H1 (cell line): Measurements from ENCODE around the gene RNGTT. TPM values are rescaled to one million over a fixed set of nuclear protein-coding genes. Genes with fewer than 3 reads are reported as not detected.

ENCODE experiments used
- CTCF ChIA-PET: fragments of 300-600 bp; sonication (Branson Sonifier 250); formaldehyde crosslinking; loops from one replicate; lab custom pipeline; 2021; ENCODE audit not compliant: partially characterized antibody; lab: Charles Lee
- POLR2A ChIA-PET: fragments of 300-600 bp; sonication (Branson Sonifier 250); formaldehyde crosslinking; loops from one replicate; lab custom pipeline; 2021; ENCODE audit warnings: inconsistent platforms; ENCODE audit not compliant: partially characterized antibody; lab: Charles Lee
- DNase-seq, 2 experiments: peaks; one replicate each; pipeline versions ENCODE4 v3.0.0 to v3.0.0-alpha.2; 2010 to 2022; ENCODE audit warnings: low spot score in 2 of 2, low read depth in 1 of 2, mixed read lengths in 1 of 2
- FAIRE-seq: peaks from 2 replicates; lab custom pipeline; 2011; peaks lifted over from hg19 to GRCh38; lab: Jason Lieb, UNC
- H2AFZ ChIP-seq: 2 replicates; pipeline ENCODE4 v1.8.1; 2012; ENCODE audit warnings: low read length, inconsistent platforms
- H2AK5ac ChIP-seq: 2 replicates; pipeline ENCODE4 v1.6.1; 2013; ENCODE audit warnings: low read depth, low read length
- H2BK120ac ChIP-seq: replicated peaks from 2 replicates; pipeline ENCODE3; 2013; ENCODE audit warnings: low read depth, low read length, inconsistent platforms
- H2BK12ac ChIP-seq: 2 replicates; pipeline ENCODE4 v1.6.1; 2013; ENCODE audit warnings: low read depth, low read length
- H2BK15ac ChIP-seq: 2 replicates; pipeline ENCODE4 v1.6.1; 2013; ENCODE audit warnings: low read length
- H2BK20ac ChIP-seq: 2 replicates; pipeline ENCODE4 v1.6.1; 2013; ENCODE audit warnings: low read length
- H2BK5ac ChIP-seq: 2 replicates; pipeline ENCODE4 v1.6.1; 2013; ENCODE audit warnings: low read depth, low read length
- H3K14ac ChIP-seq: 2 replicates; pipeline ENCODE4 v1.6.1; 2013; ENCODE audit warnings: inconsistent platforms; ENCODE audit not compliant: insufficient read length
- H3K18ac ChIP-seq: 2 replicates; pipeline ENCODE4 v1.6.1; 2013; ENCODE audit warnings: low read length; ENCODE audit errors: extremely low read depth
- H3K23ac ChIP-seq: 2 replicates; pipeline ENCODE4 v1.6.1; 2013; ENCODE audit warnings: inconsistent platforms; ENCODE audit not compliant: insufficient read length
- H3K23me2 ChIP-seq: 2 replicates; pipeline ENCODE4 v1.6.1; 2013; ENCODE audit warnings: low read depth, low read length
- H3K27ac ChIP-seq: 2 replicates; pipeline ENCODE4 v1.6.1; 2011; ENCODE audit warnings: low read depth, low read length, inconsistent platforms
- H3K27me3 ChIP-seq, 4 experiments: replicated peaks in 1 of 4; 1 replicate in 1 of 4; 2 replicates in 3 of 4; pipeline versions ENCODE4 v1.6.1 to v1.8.1; 2011 to 2013; ENCODE audit warnings: low read length in 3 of 4, mild to moderate bottlenecking in 3 of 4, inconsistent platforms in 2 of 4, mixed read lengths in 2 of 4, moderate library complexity in 1 of 4; ENCODE audit not compliant: control insufficient read depth in 3 of 4, insufficient read depth in 3 of 4; ENCODE audit errors: extremely low read depth in 1 of 4
- H3K36me3 ChIP-seq, 4 experiments: 2 replicates each; pipeline versions ENCODE4 v1.6.1 to v1.8.1; 2011 to 2013; ENCODE audit warnings: mild to moderate bottlenecking in 4 of 4, low read length in 3 of 4, moderate library complexity in 2 of 4, control low read depth in 1 of 4, inconsistent platforms in 1 of 4; ENCODE audit not compliant: insufficient read depth in 4 of 4, control insufficient read depth in 2 of 4
- H3K4ac ChIP-seq: replicated peaks from 2 replicates; pipeline ENCODE3; 2013; ENCODE audit warnings: low read length, low read depth, mixed read lengths, inconsistent platforms; ENCODE audit not compliant: insufficient read length
- H3K4me1 ChIP-seq, 4 experiments: replicated peaks in 1 of 4; 1 replicate in 1 of 4; 2 replicates in 3 of 4; pipeline versions ENCODE4 v1.6.1 to v1.8.1; 2011 to 2013; ENCODE audit warnings: low read length in 3 of 4, inconsistent platforms in 2 of 4, mixed read lengths in 1 of 4; ENCODE audit not compliant: insufficient read depth in 4 of 4, control insufficient read depth in 3 of 4
- H3K4me2 ChIP-seq, 2 experiments: 2 replicates each; pipeline versions ENCODE4 v1.6.1 to v1.8.1; 2011 to 2013; ENCODE audit warnings: low read depth in 2 of 2, low read length in 2 of 2, control low read depth in 1 of 2, inconsistent platforms in 1 of 2, mild to moderate bottlenecking in 1 of 2; ENCODE audit not compliant: insufficient read depth in 1 of 2
- H3K4me3 ChIP-seq, 4 experiments: fragments of 200-600, 300-600 bp in 1 of 4; sonication (generic), shearing (Covaris generic), sonication (Bioruptor Twin) in 1 of 4; 2 replicates each; pipeline versions ENCODE4 v1.5.1 to v1.8.1; 2011 to 2016; ENCODE audit warnings: low read length in 4 of 4, low read depth in 3 of 4, control low read depth in 2 of 4, inconsistent platforms in 2 of 4, mild to moderate bottlenecking in 2 of 4, mixed read lengths in 1 of 4, moderate library complexity in 1 of 4; ENCODE audit not compliant: insufficient read depth in 2 of 4; ENCODE audit errors: extremely low read depth in 1 of 4
- H3K56ac ChIP-seq: replicated peaks from 2 replicates; pipeline ENCODE3; 2013; ENCODE audit warnings: low read depth, mild to moderate bottlenecking, mixed read lengths, low read length, inconsistent platforms; ENCODE audit not compliant: insufficient read length
- H3K79me1 ChIP-seq: 2 replicates; pipeline ENCODE4 v1.6.1; 2013; ENCODE audit warnings: low read depth, low read length, control low read depth
- H3K79me2 ChIP-seq, 2 experiments: 2 replicates each; pipeline versions ENCODE4 v1.6.1 to v1.8.1; 2012 to 2013; ENCODE audit warnings: low read length in 2 of 2, mild to moderate bottlenecking in 2 of 2, inconsistent platforms in 1 of 2; ENCODE audit not compliant: insufficient read depth in 2 of 2, control insufficient read depth in 1 of 2
- H3K9ac ChIP-seq, 4 experiments: replicated peaks in 1 of 4; 1 replicate in 1 of 4; 2 replicates in 3 of 4; pipeline versions ENCODE4 v1.6.1 to v1.8.1; 2011 to 2013; ENCODE audit warnings: low read depth in 3 of 4, low read length in 3 of 4, control low read depth in 2 of 4, mild to moderate bottlenecking in 2 of 4, moderate library complexity in 2 of 4, inconsistent platforms in 1 of 4; ENCODE audit errors: extremely low read depth in 1 of 4
- H3K9me3 ChIP-seq, 2 experiments: 2 replicates each; pipeline versions ENCODE4 v1.6.1 to v1.8.1; 2012 to 2013; ENCODE audit warnings: mild to moderate bottlenecking in 2 of 2, moderate library complexity in 2 of 2, control low read depth in 1 of 2, inconsistent platforms in 1 of 2, low read depth in 1 of 2, low read length in 1 of 2, mixed read lengths in 1 of 2; ENCODE audit not compliant: insufficient read depth in 2 of 2
- H4K20me1 ChIP-seq, 2 experiments: replicated peaks in 1 of 2; 2 replicates each; pipeline versions ENCODE3 to v1.8.1; 2011 to 2013; ENCODE audit warnings: inconsistent platforms in 2 of 2, low read length in 2 of 2, mild to moderate bottlenecking in 1 of 2; ENCODE audit not compliant: insufficient read depth in 2 of 2, control insufficient read depth in 1 of 2
- H4K5ac ChIP-seq: 2 replicates; pipeline ENCODE4 v1.6.1; 2013; ENCODE audit warnings: low read length, low read depth, mixed read lengths, inconsistent platforms; ENCODE audit not compliant: insufficient read length
- H4K8ac ChIP-seq: 2 replicates; pipeline ENCODE4 v1.8.0; 2013; ENCODE audit warnings: mild to moderate bottlenecking, moderate library complexity, low read length, inconsistent platforms; ENCODE audit not compliant: insufficient read depth; ENCODE audit errors: extremely low read depth
- H4K91ac ChIP-seq: replicated peaks from 2 replicates; pipeline ENCODE3; 2013; ENCODE audit warnings: low read length, mixed read lengths, inconsistent platforms; ENCODE audit not compliant: insufficient read length
- ASH2L ChIP-seq: fragments of 200-600, 300-600 bp; sonication (generic); IDR thresholded peaks from one replicate; pipeline ENCODE4 v1.7.1; 2017; ENCODE audit warnings: low read length
- CTBP2 ChIP-seq: IDR thresholded peaks from 2 replicates; pipeline ENCODE4 v1.7.0; 2011; ENCODE audit warnings: borderline replicate concordance, mild to moderate bottlenecking, moderate library complexity, mixed read lengths, low read length; ENCODE audit not compliant: insufficient read depth, insufficient read length
- HDAC2 ChIP-seq, 2 experiments: fragments of 300-600 bp in 1 of 2; sonication (generic) in 1 of 2; IDR thresholded peaks; 2 replicates each; pipeline ENCODE4 v1.6.1; 2011 to 2012; ENCODE audit warnings: low read depth in 2 of 2, low read length in 2 of 2, mild to moderate bottlenecking in 2 of 2, moderate library complexity in 2 of 2, borderline replicate concordance in 1 of 2, inconsistent platforms in 1 of 2
- JUND ChIP-seq: IDR thresholded peaks from 2 replicates; pipeline ENCODE4 v1.6.1; 2011; ENCODE audit warnings: mild to moderate bottlenecking, improper control_type of control experiment, low read length
- KDM4A ChIP-seq: IDR thresholded peaks from one replicate; pipeline ENCODE4 v1.7.1; 2012; ENCODE audit warnings: low read depth, mild to moderate bottlenecking, moderate library complexity, low read length, inconsistent platforms; ENCODE audit not compliant: severe bottlenecking
- NRF1 ChIP-seq: IDR thresholded peaks from 2 replicates; pipeline ENCODE4 v1.6.1; 2011; ENCODE audit warnings: mild to moderate bottlenecking, low read depth, low read length, improper control_type of control experiment
- SP4 ChIP-seq: IDR thresholded peaks from 2 replicates; pipeline ENCODE4 v1.6.1; 2012; ENCODE audit warnings: low read length, inconsistent platforms
- SUZ12 ChIP-seq: fragments of 200-600 bp; sonication (generic); IDR thresholded peaks from 2 replicates; pipeline ENCODE4 v1.6.1; 2012; ENCODE audit warnings: mild to moderate bottlenecking, inconsistent platforms, low read length, moderate library complexity, mixed read lengths
- WGBS, 2 experiments: shearing (Covaris generic) in 1 of 2; methylation state at CpG; one replicate each; pipeline versions ENCODE4 v1.1.6 to v1.1.7; 2013 to 2015; ENCODE audit warnings: low lambda C conversion rate in 2 of 2, mixed read lengths in 2 of 2, inconsistent platforms in 1 of 2, low coverage in 1 of 2, missing lambda C conversion rate in 1 of 2; ENCODE audit not compliant: insufficient replicate concordance in 2 of 2, insufficient coverage in 1 of 2, insufficient read length in 1 of 2; ENCODE audit errors: extremely low coverage in 1 of 2, missing lambda C conversion rate in 1 of 2; 5-methylcytosine and 5-hydroxymethylcytosine counted together
- polyA plus RNA-seq, 7 experiments: library from polyadenylated mRNA; depleted of rRNA in 3 of 7; stranded (reverse) in 5 of 7; unstranded in 2 of 7; fragments of >200 nt in 5 of 7; fragments of 200-250 nt in 2 of 7; gene quantifications; 1 replicate in 5 of 7; 2 replicates in 1 of 7; 4 replicates in 1 of 7; pipeline versions ENCODE4 v1.2.1 to v1.2.3, GENCODE V29; 2011 to 2013; ENCODE audit warnings: missing spikeins in 2 of 7, mixed read lengths in 2 of 7
- total RNA-seq: library from RNA; stranded (reverse); fragmentation: NEBNext Ultra II Directional; extraction: Animal tissue kit (Norgen Biotek cat#: 25700); gene quantifications from 2 replicates; pipeline ENCODE4 v1.2.1, GENCODE V29; 2021

RNGTT gene
- total and polyA plus RNA-seq, 2 of the 8 experiments (the other 6 are each of a cell fraction or from before 2014, with no cell fraction given): 3.6 to 21.2 TPM

DNA sequence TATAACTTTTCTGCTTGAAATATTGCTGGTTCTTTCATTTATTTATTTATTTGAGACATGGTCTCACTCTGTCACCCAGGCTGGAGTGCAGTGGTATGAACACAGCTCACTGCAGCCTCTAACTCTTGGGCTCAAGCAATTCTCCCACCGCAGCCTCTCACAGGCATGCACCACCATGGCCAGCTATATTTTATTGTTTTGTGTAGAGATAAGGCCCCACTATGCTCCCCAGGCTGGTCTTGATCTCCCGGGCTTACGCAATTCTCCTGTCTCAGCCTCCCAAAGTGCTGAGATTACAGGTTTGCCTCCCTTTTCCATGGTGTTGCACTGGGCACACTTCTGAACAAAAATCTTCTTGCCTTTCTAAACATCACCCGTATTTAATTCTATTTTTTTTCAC lies 39.1 kb upstream of the RNGTT start:
- 88% methylated on average over 4 of the region's 4 CpGs; no CpG with 5 or more reads in 1 of the 2 experiments for WGBS, 2 experiments
- H4K91ac ChIP-seq: no peak overlapping the region
- FAIRE-seq: no peak
- H4K8ac ChIP-seq: no peak overlapping the region
- H3K27ac ChIP-seq: no peak overlapping the region
- H3K23me2 ChIP-seq: no peaks in the 10 kb centered on the region
- no peak overlapping the region for H2BK12ac ChIP-seq
- H3K23ac ChIP-seq: no peak overlapping the region
- no peak for TF ChIP-seq SP4
- no peak for TF ChIP-seq SUZ12
- TF ChIP-seq KDM4A: no peak
- no peak for TF ChIP-seq ASH2L
- no peak for TF ChIP-seq NRF1
- TF ChIP-seq HDAC2 (IDR thresholded peaks at IDR 0.05; ENCODE audit: borderline replicate concordance in 1 of 2, low read depth in 2 of 2, low read length in 2 of 2): no peak
- TF ChIP-seq JUND: no peak
- no peak for TF ChIP-seq CTBP2
- no peak for DNase-seq
- no peak overlapping the region for H2AFZ ChIP-seq
- H3K9ac ChIP-seq: no peak overlapping the region
- no peak overlapping the region for H2BK5ac ChIP-seq
- no peak overlapping the region for H3K14ac ChIP-seq
- no peak overlapping the region for H3K56ac ChIP-seq
- no peak overlapping the region for H2BK15ac ChIP-seq
- no peak overlapping the region for H3K18ac ChIP-seq
- H3K4ac ChIP-seq: no peak overlapping the region
- H2BK120ac ChIP-seq: no peak overlapping the region
- H3K4me3 ChIP-seq: no peak overlapping the region
- H3K36me3 ChIP-seq: no peaks in the 10 kb centered on the region
- CTCF ChIA-PET: interaction anchor here (0.7 kb wide), 2 partner anchors 18 to 830 kb away, joined by 4 to 5 read pairs; no protein-coding TSS in a partner anchor
- no peaks in the 10 kb centered on the region for H3K79me2 ChIP-seq
- no peaks in the 10 kb centered on the region for H3K27me3 ChIP-seq
- peaks cover 0 to 7% (median 4%) of the 10 kb centered on the region in 4 experiments; a peak in 4 of 7 replicates for H3K4me1 ChIP-seq
- no peak overlapping the region for H4K5ac ChIP-seq
- no peak overlapping the region for H2BK20ac ChIP-seq
- no peaks in the 10 kb centered on the region for H3K79me1 ChIP-seq
- H2AK5ac ChIP-seq: no peak overlapping the region
- POLR2A ChIA-PET: no interaction called here
- no peaks in the 10 kb centered on the region for H4K20me1 ChIP-seq
- no peak overlapping the region for H3K4me2 ChIP-seq
- H3K9me3 ChIP-seq: no peaks in the 10 kb centered on the region
